Urinary bladder (tissue), 4 donors: Measurements from ENCODE around the gene FALEC. TPM values are rescaled to one million over a fixed set of nuclear protein-coding genes. Genes with fewer than 3 reads are reported as not detected.
A peak's percentile ranks its signal among the peaks of the same experiment; 100 is the strongest.

Experiments
- DNase-seq: peaks from one replicate; pipeline ENCODE4 v3.0.0-alpha.2; 2015; ENCODE audit errors: extremely low spot score
- H3K27ac ChIP-seq: one replicate; pipeline ENCODE4 v1.5.1; 2013; ENCODE audit warnings: low read depth, mild to moderate bottlenecking, moderate library complexity
- H3K36me3 ChIP-seq: one replicate; pipeline ENCODE4 v1.6.1; 2013; ENCODE audit warnings: mild to moderate bottlenecking, moderate library complexity; ENCODE audit not compliant: insufficient read depth
- H3K4me1 ChIP-seq: one replicate; pipeline ENCODE4 v1.6.1; 2013; ENCODE audit warnings: mild to moderate bottlenecking, moderate library complexity; ENCODE audit not compliant: insufficient read depth
- H3K4me3 ChIP-seq: one replicate; pipeline ENCODE4 v1.5.1; 2013; ENCODE audit warnings: low read depth, low read length
- WGBS: extraction: QIAGEN DNeasy Blood & Tissue Kit; methylation state at CpG from one replicate; pipeline ENCODE4 v1.1.7; 2013; 5-methylcytosine and 5-hydroxymethylcytosine counted together
- polyA plus RNA-seq: library from polyadenylated mRNA; stranded (reverse); fragments of 200-250 nt; gene quantifications from one replicate; pipeline ENCODE4 v1.2.3, GENCODE V29; 2013
- total RNA-seq: library from RNA; depleted of rRNA; stranded (reverse); fragments of >200 nt; gene quantifications from one replicate; pipeline ENCODE4 v1.2.3, GENCODE V29; 2014
- donor health status: healthy with polysubstance abuse.
- donor health status: healthy.

The FALEC gene
- total and polyA plus RNA-seq, 2 donors = 0.47 TPM; not detected in 1

GRCh38 chr1:150516050-150516591, 569 bp downstream of the FALEC start:
- H3K4me3 ChIP-seq = peak overlapping the region; percentile 55
- no peaks in the 10 kb centered on the region for H3K4me1 ChIP-seq
- WGBS = 1% methylated on average over 19 of the region's 19 CpGs
- no peaks in the 10 kb centered on the region for H3K36me3 ChIP-seq
- no peak for DNase-seq
- H3K27ac ChIP-seq = no peak overlapping the region

- no peaks in the 10 kb centered on the region for H3K36me3 ChIP-seq
- H3K4me3 ChIP-seq = peak overlapping the region; percentile 4
- H3K27ac ChIP-seq = no peak overlapping the region
- no peak for DNase-seq
- WGBS = 32% methylated on average over 4 of the region's 4 CpGs
- H3K4me1 ChIP-seq = no peaks in the 10 kb centered on the region
These were observed 1.1 kb downstream of the FALEC start for GRCh38 chr1:150516616-150517015.

DNA sequence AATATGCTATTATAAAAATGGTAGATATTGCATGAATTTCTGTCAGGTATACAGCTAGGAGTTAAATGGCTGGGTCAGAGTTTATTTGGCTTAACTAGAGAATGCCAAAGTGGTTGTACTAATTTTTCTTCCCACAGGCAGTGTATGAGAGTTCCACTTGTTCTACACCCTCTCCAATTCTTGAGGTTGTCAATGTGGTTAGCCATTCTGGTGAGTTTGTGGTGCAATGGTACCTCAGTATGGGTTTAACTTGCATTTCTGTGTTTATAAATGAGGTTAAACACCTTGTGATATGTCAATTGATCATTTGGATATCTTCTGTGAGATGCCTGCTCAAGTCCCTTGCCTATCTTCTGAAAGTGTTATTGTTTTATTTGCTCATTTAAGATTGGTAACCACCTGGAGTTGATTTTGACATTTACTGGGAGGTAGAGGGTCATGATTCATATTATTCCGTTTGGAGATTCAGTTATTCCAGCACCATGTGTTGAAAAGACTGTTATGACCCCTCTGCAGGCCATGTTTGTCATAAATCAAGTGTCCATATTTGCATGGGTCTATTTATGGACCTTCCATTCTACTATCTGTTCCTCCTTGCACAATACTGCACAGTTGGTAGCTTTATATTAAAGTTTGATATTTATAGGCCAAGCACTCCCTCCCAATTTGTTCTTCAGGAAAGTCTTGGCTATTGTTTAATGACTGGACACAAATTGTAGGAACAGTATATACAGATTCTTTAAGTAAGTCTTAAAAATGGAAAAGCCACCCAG, 5.8 kb downstream of the FALEC start:
- 57% methylated on average over 1 of the region's 1 CpG for WGBS
- DNase-seq = no peak
- H3K27ac ChIP-seq = no peak overlapping the region
- no peak overlapping the region for H3K4me3 ChIP-seq
- H3K36me3 ChIP-seq = no peaks in the 10 kb centered on the region
- no peaks in the 10 kb centered on the region for H3K4me1 ChIP-seq

GRCh38 chr1:150525348-150525747, 9.8 kb downstream of the FALEC start:
- no peak for DNase-seq
- Histone ChIP-seq H3K27ac (no peak overlapping the region), H3K36me3 (no peaks in the 10 kb centered on the region), H3K4me1 (no peaks in the 10 kb centered on the region), H3K4me3 (no peak overlapping the region)
- WGBS = 86% methylated on average over 3 of the region's 3 CpGs

DNA sequence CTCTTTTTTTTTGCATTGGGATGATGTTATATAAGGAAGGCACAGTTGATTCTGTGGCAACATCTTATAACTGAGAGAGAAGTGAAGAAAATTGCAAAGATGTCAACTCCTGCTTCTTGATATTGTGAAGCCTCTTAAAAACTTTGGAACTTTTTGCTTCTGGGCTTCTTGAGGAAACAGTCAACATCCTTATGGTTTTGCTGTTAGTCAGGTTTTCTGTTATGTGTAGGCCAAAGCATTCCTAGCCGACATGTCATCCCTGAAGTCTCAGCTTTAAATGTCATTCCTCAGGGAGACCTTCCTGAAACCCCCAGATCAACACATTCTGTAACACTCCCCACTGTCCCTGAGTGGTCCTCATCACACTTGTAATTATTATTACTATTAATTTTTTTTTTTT, 12.6 kb downstream of the FALEC start:
- WGBS = 81% methylated on average over 1 of the region's 1 CpG
- no peak overlapping the region for H3K4me3 ChIP-seq
- DNase-seq = no peak

GRCh38 chr1:150529017-150529416, 13.5 kb downstream of the FALEC start:
- Histone ChIP-seq H3K4me1 (peaks cover 2% of the 10 kb centered on the region), H3K36me3 (no peaks in the 10 kb centered on the region), H3K4me3 (no peak overlapping the region), H3K27ac (no peak overlapping the region)
- 19% methylated on average over 4 of the region's 4 CpGs for WGBS
- no peak for DNase-seq

More for the DNA sequence above, 12.6 kb downstream of the FALEC start:
- Histone ChIP-seq H3K27ac (no peak overlapping the region), H3K4me1 (no peaks in the 10 kb centered on the region), H3K36me3 (no peaks in the 10 kb centered on the region)

DNA sequence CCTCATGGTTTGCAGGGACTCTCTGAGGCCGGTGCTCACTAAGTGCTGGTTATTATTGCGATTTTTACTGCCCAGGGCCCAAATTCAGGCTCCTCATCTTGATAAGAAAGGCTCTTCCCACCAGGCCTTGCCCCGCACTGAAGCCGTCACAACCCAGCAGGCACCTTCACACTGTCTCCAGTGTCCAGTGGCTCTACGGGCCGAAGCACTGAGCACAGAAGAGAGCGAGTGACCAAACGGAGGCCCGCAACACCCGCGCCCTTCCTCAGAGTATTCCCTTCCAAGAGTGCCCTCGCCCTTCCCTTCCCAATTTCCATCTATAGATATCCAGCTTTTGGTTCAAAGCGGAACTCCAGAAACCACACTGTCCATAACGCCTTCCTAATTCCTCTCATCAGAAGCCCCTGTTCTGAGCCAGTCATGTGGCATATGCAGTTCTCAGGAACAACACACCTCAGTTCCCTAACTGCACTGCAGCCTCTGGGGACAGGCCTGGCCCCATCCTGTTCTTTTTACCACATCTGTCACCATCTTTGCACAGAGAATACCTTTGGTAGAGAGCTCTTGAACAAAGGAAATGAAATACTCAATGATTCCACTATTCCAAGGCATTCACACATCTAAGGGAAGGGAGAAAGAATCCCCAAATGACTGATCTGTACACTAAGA, 15.1 kb downstream of the FALEC start:
- H3K4me1 ChIP-seq = peaks cover 2% of the 10 kb centered on the region
- no peak overlapping the region for H3K4me3 ChIP-seq
- WGBS = 94% methylated on average over 14 of the region's 14 CpGs
- no peak for DNase-seq
- H3K36me3 ChIP-seq = no peaks in the 10 kb centered on the region
- H3K27ac ChIP-seq = no peak overlapping the region

DNA sequence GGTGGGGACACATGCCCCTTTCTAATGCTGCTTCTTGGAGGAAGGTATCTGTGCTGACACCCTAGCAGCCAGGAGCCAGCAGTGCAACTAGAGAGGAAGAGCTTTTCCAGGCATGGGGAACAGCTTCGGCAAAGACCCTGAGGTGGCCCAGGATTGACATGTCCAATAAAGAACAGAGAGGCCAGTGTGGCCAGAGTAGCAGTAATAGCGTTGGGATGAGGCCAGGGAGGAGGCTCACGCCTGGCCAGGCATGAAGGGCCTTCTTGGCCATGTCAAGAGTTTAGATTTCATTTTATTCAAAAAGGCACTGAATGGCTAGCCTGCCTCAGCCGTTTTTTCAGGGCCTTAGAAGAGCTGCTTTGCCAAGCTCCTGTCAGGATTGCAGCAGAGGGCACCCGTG, 17.3 kb downstream of the FALEC start:
- H3K4me3 ChIP-seq = no peak overlapping the region
- H3K4me1 ChIP-seq = peaks cover 2% of the 10 kb centered on the region
- no peak overlapping the region for H3K27ac ChIP-seq
- 32% methylated on average over 5 of the region's 5 CpGs for whole genome bisulfite sequencing
- no peaks in the 10 kb centered on the region for H3K36me3 ChIP-seq
- DNase-seq = no peak

DNA sequence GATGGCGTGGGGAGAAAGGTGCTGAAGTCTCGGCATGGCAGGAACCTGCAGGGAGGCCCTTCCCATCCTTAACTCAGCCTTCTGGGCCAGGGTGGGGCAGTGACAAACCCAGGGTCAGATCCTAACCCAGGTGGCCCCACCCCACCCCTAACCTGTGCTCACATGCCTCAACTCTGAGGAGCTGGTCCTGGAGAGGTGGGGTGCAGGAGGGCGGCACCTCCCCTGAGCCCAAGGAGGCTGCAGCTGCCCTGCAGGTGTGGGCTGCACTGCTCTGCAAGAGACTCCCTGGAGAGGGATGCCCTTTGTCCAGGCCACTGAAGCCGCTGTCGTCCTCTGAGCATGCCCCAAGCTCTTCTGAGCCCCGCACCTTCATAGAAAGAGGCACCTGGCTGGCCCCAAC, 18.4 kb downstream of the FALEC start:
- 92% methylated on average over 6 of the region's 6 CpGs for WGBS
- H3K4me1 ChIP-seq = peaks cover 2% of the 10 kb centered on the region
- no peaks in the 10 kb centered on the region for H3K36me3 ChIP-seq
- H3K4me3 ChIP-seq = no peak overlapping the region
- no peak overlapping the region for H3K27ac ChIP-seq
- no peak for DNase-seq

DNA sequence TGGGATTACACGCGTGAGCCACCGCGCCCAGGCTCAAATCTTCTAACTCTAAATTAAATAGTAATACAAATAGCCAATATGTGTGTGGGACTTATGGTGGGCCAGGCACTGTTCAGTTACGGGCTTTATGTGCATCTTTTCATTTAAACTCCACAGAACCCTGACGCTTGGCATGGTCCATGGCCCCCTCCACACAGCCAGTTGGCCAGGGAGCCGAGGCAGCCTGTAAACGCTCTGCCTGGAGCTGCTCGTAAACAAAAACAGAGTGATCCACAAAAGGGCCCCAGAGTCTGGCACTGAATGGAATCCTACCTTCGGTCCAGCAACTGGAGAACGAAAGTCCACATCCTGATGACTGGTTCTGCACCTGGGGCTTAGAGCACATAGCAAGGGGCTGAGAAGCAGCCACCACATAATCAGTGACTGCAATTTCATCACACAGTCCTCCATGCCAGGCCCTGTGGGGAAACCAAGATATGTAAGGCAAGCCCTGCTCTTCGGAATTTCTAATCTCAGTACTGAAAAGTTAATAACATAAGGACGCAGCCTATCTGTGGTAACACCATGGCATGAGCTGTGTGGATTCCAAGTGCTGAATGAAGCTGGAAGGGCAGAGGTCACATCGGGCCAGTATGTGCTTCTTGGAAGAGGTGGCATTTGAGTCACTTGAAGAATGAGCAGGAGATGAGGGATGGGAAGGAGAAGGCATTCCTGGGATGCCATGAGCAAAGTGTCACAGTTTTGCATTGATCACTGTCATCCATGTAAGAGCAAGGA, 20.1 kb downstream of the FALEC start:
- Histone ChIP-seq H3K4me3 (no peak overlapping the region), H3K4me1 (peaks cover 2% of the 10 kb centered on the region), H3K27ac (no peak overlapping the region), H3K36me3 (no peaks in the 10 kb centered on the region)
- DNase-seq = no peak
- WGBS = 76% methylated on average over 14 of the region's 14 CpGs

DNA sequence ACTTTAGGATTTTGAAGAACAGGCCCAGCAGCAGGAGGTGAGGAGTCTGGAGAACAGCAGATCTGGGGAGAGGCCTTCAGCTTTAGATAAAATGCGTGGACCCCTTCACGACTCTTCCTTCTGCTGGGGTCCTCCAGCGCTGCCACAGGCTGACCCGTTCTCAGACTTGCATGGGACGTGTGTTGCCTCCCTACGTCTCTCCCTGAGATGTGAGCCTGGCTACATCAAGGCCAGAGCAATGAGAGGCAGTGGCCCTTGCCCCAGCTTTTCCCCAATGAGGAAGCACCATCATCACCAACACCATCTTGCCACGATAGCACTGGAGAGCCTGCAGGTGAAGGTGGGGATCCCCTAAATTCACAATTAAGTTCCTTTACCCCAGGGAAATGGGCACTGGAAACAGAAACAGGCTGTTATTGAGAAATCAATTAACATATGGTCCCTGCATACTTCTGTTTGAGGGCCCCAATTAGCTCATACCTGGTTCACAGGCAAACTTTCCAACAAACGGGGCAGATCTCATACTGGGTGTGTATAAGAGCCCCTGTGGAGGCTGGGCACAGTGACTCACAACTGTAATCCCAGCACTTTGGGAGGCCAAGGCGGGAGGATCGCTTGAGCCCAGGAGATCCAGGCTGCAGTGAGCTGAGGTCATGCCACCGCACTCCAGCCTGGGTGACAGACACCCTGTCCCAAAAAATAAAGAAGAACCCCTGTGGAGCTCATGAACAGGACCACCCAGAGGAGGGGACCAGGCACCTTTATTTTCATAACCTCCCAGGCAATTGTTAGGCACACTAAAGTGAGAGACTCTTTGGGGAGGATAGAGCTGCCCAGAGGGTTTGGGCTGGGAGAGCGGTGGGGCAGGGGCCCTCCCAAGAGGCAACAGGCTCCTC, 21.5 kb downstream of the FALEC start:
- Histone ChIP-seq H3K36me3 (no peaks in the 10 kb centered on the region), H3K4me3 (no peak overlapping the region), H3K27ac (no peak overlapping the region), H3K4me1 (peaks cover 2% of the 10 kb centered on the region)
- DNase-seq = no peak
- 93% methylated on average over 12 of the region's 12 CpGs for WGBS

DNA sequence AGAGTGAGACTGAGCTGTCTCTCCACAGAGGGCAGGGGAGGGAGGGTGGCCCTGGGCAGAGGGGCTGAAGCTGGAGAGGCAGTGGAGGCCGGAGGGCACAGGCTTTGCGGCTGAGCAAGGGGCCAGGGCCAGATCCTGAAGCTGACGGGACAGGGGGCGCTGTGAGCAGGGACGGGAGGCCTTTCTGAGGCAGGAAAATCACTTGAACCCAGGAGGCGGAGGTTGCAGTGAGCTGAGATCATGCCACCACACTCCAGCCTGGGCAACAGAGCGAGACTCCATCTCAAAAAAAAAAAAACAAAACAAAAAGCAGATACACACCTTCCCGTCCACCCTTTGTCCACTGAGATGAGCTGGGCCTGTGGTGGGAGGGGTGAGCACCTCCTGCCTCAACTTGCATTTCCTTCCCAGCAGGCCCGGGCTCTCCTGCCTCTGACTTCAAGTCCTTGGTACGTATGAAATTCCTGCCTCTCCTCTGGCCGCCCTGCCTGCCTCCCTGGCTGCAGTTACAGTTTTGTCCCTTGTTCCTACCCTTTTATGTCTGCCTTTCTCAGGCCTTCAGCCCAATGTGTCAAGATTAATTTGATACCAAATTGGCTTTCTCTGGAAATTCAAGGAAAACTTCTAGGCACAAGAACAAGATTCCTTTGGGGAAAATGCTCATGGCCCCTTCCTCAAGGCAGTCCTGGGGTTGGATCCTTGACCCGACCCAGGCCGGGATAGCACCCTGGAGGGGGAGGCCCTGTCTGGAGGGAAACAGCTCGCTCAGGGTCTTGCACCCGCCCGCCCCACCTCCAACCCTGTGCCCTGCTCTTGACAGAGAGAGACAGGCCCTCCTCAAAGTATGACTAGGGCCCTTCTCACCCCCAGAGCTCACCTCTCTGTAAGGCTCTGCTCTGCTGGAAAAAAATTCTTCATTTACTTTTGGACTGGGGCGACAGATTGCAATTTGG, 22.5 kb downstream of the FALEC start:
- no peak overlapping the region for H3K4me3 ChIP-seq
- no peaks in the 10 kb centered on the region for H3K36me3 ChIP-seq
- peaks cover 2% of the 10 kb centered on the region for H3K4me1 ChIP-seq
- DNase-seq = no peak
- 51% methylated on average over 17 of the region's 17 CpGs for WGBS
- H3K27ac ChIP-seq = no peak overlapping the region
